ENCODE results near the gene VPS35.

The VPS35 gene

GRCh38 chr16:46688654-46689364, at the start of gene VPS35:
TSS of gene VPS35 (minus strand) at chr16:46689178. CDS start at chr16:46689133, 45 bp downstream.
- FAIRE-seq (peak; percentile 76), DNase-seq (ENCODE audit: insufficient read length, low spot score) (peak; percentile 95)

GRCh38 chr16:46737621-46738214, 48.7 kb upstream of the VPS35 start:
- DNase-seq (ENCODE audit: insufficient read length, low spot score) (no peak), FAIRE-seq (no peak)

- FAIRE-seq (no peak), DNase-seq (ENCODE audit: insufficient read length, low spot score) (no peak)
Measured at GRCh38 chr16:46736695-46737094, 47.7 kb upstream of the VPS35 start.

GRCh38 chr16:46733319-46733830, 44.4 kb upstream of the VPS35 start:
- DNase-seq (ENCODE audit: insufficient read length, low spot score) (no peak), FAIRE-seq (no peak)

GRCh38 chr16:46732561-46732960, 43.6 kb upstream of the VPS35 start:
- DNase-seq (ENCODE audit: insufficient read length, low spot score): no peak
- no peak for FAIRE-seq

- DNase-seq (ENCODE audit: insufficient read length, low spot score) (no peak), FAIRE-seq (no peak)
Measured at GRCh38 chr16:46731691-46732555, 42.9 kb upstream of the VPS35 start.

GRCh38 chr16:46730801-46731690, 42.1 kb upstream of the VPS35 start:
- no peak for DNase-seq (ENCODE audit: insufficient read length, low spot score)
- FAIRE-seq: no peak

GRCh38 chr16:46730126-46730525, 41.1 kb upstream of the VPS35 start:
- DNase-seq (ENCODE audit: insufficient read length, low spot score) (no peak), FAIRE-seq (no peak)

- DNase-seq (ENCODE audit: insufficient read length, low spot score): no peak
- FAIRE-seq: no peak
Measured at GRCh38 chr16:46729326-46729995, 40.5 kb upstream of the VPS35 start.

- no peak for FAIRE-seq
- no peak for DNase-seq (ENCODE audit: insufficient read length, low spot score)
Measured at GRCh38 chr16:46728806-46729205, 39.8 kb upstream of the VPS35 start.

GRCh38 chr16:46727630-46728029, 38.7 kb upstream of the VPS35 start:
- FAIRE-seq (no peak), DNase-seq (ENCODE audit: insufficient read length, low spot score) (no peak)

- DNase-seq (ENCODE audit: insufficient read length, low spot score) (no peak), FAIRE-seq (no peak)
Measured at GRCh38 chr16:46727184-46727583, 38.2 kb upstream of the VPS35 start.

- no peak for DNase-seq (ENCODE audit: insufficient read length, low spot score)
- FAIRE-seq: no peak
Measured at GRCh38 chr16:46721885-46722284, 32.9 kb upstream of the VPS35 start.

- DNase-seq (ENCODE audit: insufficient read length, low spot score) (no peak), FAIRE-seq (no peak)
Measured at GRCh38 chr16:46720619-46721018, 31.6 kb upstream of the VPS35 start.

- no peak for DNase-seq (ENCODE audit: insufficient read length, low spot score)
- FAIRE-seq: no peak
Measured at GRCh38 chr16:46719528-46719927, 30.6 kb upstream of the VPS35 start.

GRCh38 chr16:46718214-46718613, 29.2 kb upstream of the VPS35 start:
- DNase-seq (ENCODE audit: insufficient read length, low spot score): no peak
- FAIRE-seq: no peak

GRCh38 chr16:46717692-46718091, 28.7 kb upstream of the VPS35 start:
- no peak for DNase-seq (ENCODE audit: insufficient read length, low spot score)
- no peak for FAIRE-seq

- DNase-seq (ENCODE audit: insufficient read length, low spot score) (no peak), FAIRE-seq (no peak)
Measured at GRCh38 chr16:46715769-46716305, 26.9 kb upstream of the VPS35 start.

GRCh38 chr16:46714797-46715591, 26.0 kb upstream of the VPS35 start:
- DNase-seq (ENCODE audit: insufficient read length, low spot score) (no peak), FAIRE-seq (no peak)

Data from HTR-8/SVneo (cell line).